SJCRH30 (cell line): ENCODE results near the gene SLC25A45. TPM values are rescaled to one million over a fixed set of nuclear protein-coding genes. Genes with fewer than 3 reads are reported as not detected.
A peak's percentile ranks its signal among the peaks of the same experiment; 100 is the strongest.
"Not testable (repeated sequence)": the region's sequence is repeated elsewhere in the genome, so short reads cannot be mapped to it uniquely, and the experiment has no call there.

Experiments used
- DNase-seq, 2 experiments: peaks; one replicate each; pipeline ENCODE4 v3.0.0-alpha.2; 2015 to 2020
- H3K27ac ChIP-seq: fragments of 250-450 bp; sonication (Bioruptor Pico); 2 replicates; pipeline ENCODE4 v1.5.1; 2020; ENCODE audit warnings: mild to moderate bottlenecking, moderate library complexity
- H3K27me3 ChIP-seq: fragments of 250-450 bp; sonication (Bioruptor Pico); 2 replicates; pipeline ENCODE4 v1.5.1; 2020; ENCODE audit warnings: mild to moderate bottlenecking, moderate library complexity
- H3K36me3 ChIP-seq: fragments of 250-450 bp; sonication (Bioruptor Pico); 2 replicates; pipeline ENCODE4 v1.5.1; 2020; ENCODE audit warnings: mild to moderate bottlenecking, moderate library complexity
- H3K4me1 ChIP-seq: fragments of 250-450 bp; sonication (Bioruptor Pico); 2 replicates; pipeline ENCODE4 v1.5.1; 2020; ENCODE audit warnings: mild to moderate bottlenecking, moderate library complexity
- H3K4me3 ChIP-seq: fragments of 250-450 bp; sonication (Bioruptor Pico); 2 replicates; pipeline ENCODE4 v1.5.1; 2020; ENCODE audit warnings: mild to moderate bottlenecking, moderate library complexity
- H3K9me3 ChIP-seq: fragments of 250-450 bp; sonication (Bioruptor Pico); replicated peaks from 2 replicates; pipeline ENCODE4 v1.5.1; 2020; ENCODE audit warnings: mild to moderate bottlenecking, moderate library complexity
- total RNA-seq: library from RNA; depleted of rRNA; stranded (reverse); fragments of >200 nt; shearing (Covaris generic); gene quantifications from 2 replicates; pipeline ENCODE4 v1.2.3, GENCODE V29; 2014

Gene SLC25A45
- total RNA-seq, 1 experiment from 2014 or later = 1.1 TPM

GRCh38 chr11:65416841-65417701 lies 34.6 kb upstream of the SLC25A45 start:
- DNase-seq = no peak
- H3K4me1 ChIP-seq = peaks cover 54% of the 10 kb centered on the region
- H3K36me3 ChIP-seq = no peaks in the 10 kb centered on the region

GRCh38 chr11:65416341-65416824 lies 33.9 kb upstream of the SLC25A45 start:
- Histone ChIP-seq H3K27ac (no peak overlapping the region), H3K27me3 (no peaks in the 10 kb centered on the region), H3K4me1 (peaks cover 54% of the 10 kb centered on the region), H3K9me3 (no peaks in the 10 kb centered on the region), H3K36me3 (no peaks in the 10 kb centered on the region), H3K4me3 (no peak overlapping the region)
- peak; percentile 82 to 86 for DNase-seq

More at GRCh38 chr11:65416841-65417701, 34.6 kb upstream of the SLC25A45 start:
- Histone ChIP-seq H3K9me3 (no peaks in the 10 kb centered on the region), H3K4me3 (no peak overlapping the region), H3K27ac (no peak overlapping the region), H3K27me3 (no peaks in the 10 kb centered on the region)

- peaks cover 52% of the 10 kb centered on the region for H3K4me1 ChIP-seq
- no peak overlapping the region for H3K27ac ChIP-seq
- no peak for DNase-seq
- H3K9me3 ChIP-seq = no peaks in the 10 kb centered on the region
- no peaks in the 10 kb centered on the region for H3K36me3 ChIP-seq
- H3K27me3 ChIP-seq = no peaks in the 10 kb centered on the region
- H3K4me3 ChIP-seq = no peak overlapping the region
These were observed 33.3 kb upstream of the SLC25A45 start for GRCh38 chr11:65415499-65416340.

- DNase-seq = no peak
These were observed 32.5 kb upstream of the SLC25A45 start for GRCh38 chr11:65414776-65415498.

GRCh38 chr11:65413077-65413664 lies 30.7 kb upstream of the SLC25A45 start:
- H3K9me3 ChIP-seq, H3K27me3 ChIP-seq, H3K36me3 ChIP-seq, H3K27ac ChIP-seq, DNase-seq, H3K4me3 ChIP-seq: not testable (repeated sequence)
- H3K4me1 ChIP-seq = peaks cover 34% of the 10 kb centered on the region

More at GRCh38 chr11:65414776-65415498, 32.5 kb upstream of the SLC25A45 start:
- Histone ChIP-seq H3K27me3 (no peaks in the 10 kb centered on the region), H3K27ac (no peak overlapping the region), H3K4me1 (peaks cover 44% of the 10 kb centered on the region), H3K4me3 (no peak overlapping the region), H3K36me3 (no peaks in the 10 kb centered on the region), H3K9me3 (no peaks in the 10 kb centered on the region)

- Histone ChIP-seq H3K4me1 (peaks cover 28% of the 10 kb centered on the region), H3K36me3 (peaks cover under 1% of the 10 kb centered on the region)
These were observed 30.0 kb upstream of the SLC25A45 start for GRCh38 chr11:65412271-65413076.

GRCh38 chr11:65411681-65412070 lies 29.2 kb upstream of the SLC25A45 start:
- DNase-seq = no peak
- H3K4me1 ChIP-seq = peaks cover 20% of the 10 kb centered on the region
- H3K4me3 ChIP-seq = no peak overlapping the region
- peaks cover 8% of the 10 kb centered on the region for H3K36me3 ChIP-seq
- H3K9me3 ChIP-seq = no peaks in the 10 kb centered on the region
- H3K27ac ChIP-seq = no peak overlapping the region
- H3K27me3 ChIP-seq = no peaks in the 10 kb centered on the region

More at GRCh38 chr11:65412271-65413076, 30.0 kb upstream of the SLC25A45 start:
- Histone ChIP-seq H3K9me3 (no peaks in the 10 kb centered on the region), H3K27ac (peak overlapping the region; percentile 54), H3K27me3 (no peaks in the 10 kb centered on the region), H3K4me3 (no peak overlapping the region)
- DNase-seq = peak; percentile 42 to 58

- Histone ChIP-seq H3K36me3 (peaks cover 12% of the 10 kb centered on the region), H3K9me3 (no peaks in the 10 kb centered on the region), H3K27me3 (no peaks in the 10 kb centered on the region), H3K27ac (no peak overlapping the region), H3K4me3 (no peak overlapping the region), H3K4me1 (peaks cover 15% of the 10 kb centered on the region)
- DNase-seq = no peak
These were observed 28.7 kb upstream of the SLC25A45 start for GRCh38 chr11:65410936-65411680.

- Histone ChIP-seq H3K27me3 (no peaks in the 10 kb centered on the region), H3K36me3 (peaks cover 25% of the 10 kb centered on the region), H3K4me3 (no peak overlapping the region), H3K4me1 (no peaks in the 10 kb centered on the region), H3K9me3 (no peaks in the 10 kb centered on the region), H3K27ac (no peak overlapping the region)
- no peak for DNase-seq
These were observed 22.3 kb upstream of the SLC25A45 start for GRCh38 chr11:65404638-65405339.

- Histone ChIP-seq H3K4me3 (no peak overlapping the region), H3K9me3 (no peaks in the 10 kb centered on the region), H3K27me3 (no peaks in the 10 kb centered on the region), H3K27ac (no peak overlapping the region), H3K36me3 (peaks cover 25% of the 10 kb centered on the region), H3K4me1 (no peaks in the 10 kb centered on the region)
- DNase-seq = no peak
These were observed 21.8 kb upstream of the SLC25A45 start for GRCh38 chr11:65404210-65404609.

GRCh38 chr11:65403607-65404121 lies 21.2 kb upstream of the SLC25A45 start:
- Histone ChIP-seq H3K9me3 (no peaks in the 10 kb centered on the region), H3K4me3 (no peak overlapping the region), H3K27me3 (no peaks in the 10 kb centered on the region), H3K27ac (no peak overlapping the region), H3K4me1 (no peaks in the 10 kb centered on the region), H3K36me3 (peaks cover 25% of the 10 kb centered on the region)
- DNase-seq = no peak

GRCh38 chr11:65402790-65403189 lies 20.3 kb upstream of the SLC25A45 start:
- no peaks in the 10 kb centered on the region for H3K9me3 ChIP-seq
- H3K36me3 ChIP-seq = peaks cover 25% of the 10 kb centered on the region
- no peak overlapping the region for H3K4me3 ChIP-seq
- peaks cover 2% of the 10 kb centered on the region; the same call in 1 of the 2 replicates for H3K4me1 ChIP-seq
- H3K27me3 ChIP-seq = no peaks in the 10 kb centered on the region
- no peak for DNase-seq
- no peak overlapping the region for H3K27ac ChIP-seq
